H9 (cell line): ENCODE results near the gene SLC52A1. TPM values are rescaled to one million over a fixed set of nuclear protein-coding genes. Genes with fewer than 3 reads are reported as not detected.

Source experiments
- DNase-seq: peaks from one replicate; pipeline ENCODE4 v3.0.0-alpha.2; 2017
- H2AFZ ChIP-seq: one replicate; pipeline ENCODE4 v1.6.1; 2013; ENCODE audit warnings: mild to moderate bottlenecking, low read length, control low read depth, moderate library complexity
- H2AK5ac ChIP-seq: 2 replicates; pipeline ENCODE4 v1.6.1; 2013; ENCODE audit warnings: low read length, control low read depth, mixed read lengths; ENCODE audit not compliant: insufficient read length
- H2BK120ac ChIP-seq: one replicate; pipeline ENCODE4 v1.6.1; 2013; ENCODE audit warnings: low read depth, mild to moderate bottlenecking, low read length, control low read depth, inconsistent platforms; ENCODE audit not compliant: poor library complexity, severe bottlenecking
- H2BK12ac ChIP-seq: 2 replicates; pipeline ENCODE4 v1.6.1; 2013; ENCODE audit warnings: low read length, control low read depth, mixed read lengths, low read depth; ENCODE audit not compliant: insufficient read length
- H2BK15ac ChIP-seq: 2 replicates; pipeline ENCODE4 v1.6.1; 2013; ENCODE audit warnings: low read depth, low read length, control low read depth
- H2BK20ac ChIP-seq: one replicate; pipeline ENCODE4 v1.6.1; 2013; ENCODE audit warnings: low read depth, mild to moderate bottlenecking, low read length, control low read depth, inconsistent platforms; ENCODE audit not compliant: poor library complexity, severe bottlenecking
- H2BK5ac ChIP-seq: 2 replicates; pipeline ENCODE4 v1.6.1; 2013; ENCODE audit warnings: low read length, control low read depth, mixed read lengths; ENCODE audit not compliant: insufficient read length
- H3K14ac ChIP-seq: 2 replicates; pipeline ENCODE4 v1.6.1; 2013; ENCODE audit warnings: low read length, control low read depth; ENCODE audit not compliant: insufficient read depth
- H3K18ac ChIP-seq: 2 replicates; pipeline ENCODE4 v1.6.1; 2013; ENCODE audit warnings: low read depth, mild to moderate bottlenecking, mixed read lengths, low read length, control low read depth; ENCODE audit not compliant: insufficient read length
- H3K23ac ChIP-seq: 2 replicates; pipeline ENCODE4 v1.6.1; 2013; ENCODE audit warnings: low read length, control low read depth, mixed read lengths, low read depth; ENCODE audit not compliant: insufficient read length
- H3K23me2 ChIP-seq: 2 replicates; pipeline ENCODE4 v1.6.1; 2013; ENCODE audit warnings: low read depth, mild to moderate bottlenecking, mixed read lengths, low read length, control low read depth; ENCODE audit not compliant: insufficient read length, poor library complexity, severe bottlenecking
- H3K27ac ChIP-seq: 2 replicates; pipeline ENCODE4 v1.5.1; 2013; ENCODE audit warnings: low read length, control low read depth, mixed read lengths, low read depth; ENCODE audit not compliant: insufficient read length
- H3K27me3 ChIP-seq: 2 replicates; pipeline ENCODE4 v1.6.1; 2013; ENCODE audit warnings: low read length, control low read depth, inconsistent platforms; ENCODE audit not compliant: insufficient read depth
- H3K4ac ChIP-seq: 2 replicates; pipeline ENCODE4 v1.6.1; 2013; ENCODE audit warnings: low read depth, mild to moderate bottlenecking, control low read depth, inconsistent platforms, low read length, moderate library complexity
- H3K4me1 ChIP-seq: 2 replicates; pipeline ENCODE4 v1.6.1; 2013; ENCODE audit warnings: low read length, control low read depth, inconsistent platforms; ENCODE audit not compliant: insufficient read depth
- H3K4me2 ChIP-seq: 2 replicates; pipeline ENCODE4 v1.6.1; 2013; ENCODE audit warnings: low read length, control low read depth, mixed read lengths; ENCODE audit not compliant: insufficient read length, insufficient read depth
- H3K56ac ChIP-seq: 2 replicates; pipeline ENCODE4 v1.6.1; 2013; ENCODE audit warnings: low read depth, mild to moderate bottlenecking, mixed read lengths, low read length, control low read depth; ENCODE audit not compliant: insufficient read length
- H3K79me1 ChIP-seq: 2 replicates; pipeline ENCODE4 v1.6.1; 2013; ENCODE audit warnings: low read depth, mild to moderate bottlenecking, moderate library complexity, low read length, control low read depth, inconsistent platforms; ENCODE audit not compliant: insufficient read depth, poor library complexity, severe bottlenecking
- H3K79me2 ChIP-seq: 2 replicates; pipeline ENCODE4 v1.6.1; 2013; ENCODE audit warnings: low read length, control low read depth, inconsistent platforms; ENCODE audit not compliant: insufficient read depth
- H3K9ac ChIP-seq: 2 replicates; pipeline ENCODE4 v1.6.1; 2013; ENCODE audit warnings: low read length, control low read depth, mixed read lengths; ENCODE audit not compliant: insufficient read length; ENCODE audit errors: extremely low read depth
- H3K9me3 ChIP-seq: one replicate; pipeline ENCODE4 v1.6.1; 2013; ENCODE audit warnings: low read depth, low read length, inconsistent platforms; ENCODE audit not compliant: control insufficient read depth
- H3T11ph ChIP-seq: one replicate; pipeline ENCODE4 v1.6.1; 2013; ENCODE audit warnings: mild to moderate bottlenecking, low read length, control low read depth, inconsistent platforms
- H4K20me1 ChIP-seq: one replicate; pipeline ENCODE4 v1.6.1; 2013; ENCODE audit not compliant: control insufficient read depth, insufficient read length, insufficient read depth
- H4K5ac ChIP-seq: 2 replicates; pipeline ENCODE4 v1.6.1; 2013; ENCODE audit warnings: low read depth, mild to moderate bottlenecking, mixed read lengths, low read length, control low read depth; ENCODE audit not compliant: insufficient read length
- H4K8ac ChIP-seq: replicated peaks from 2 replicates; pipeline ENCODE4 v1.6.1; 2013; ENCODE audit warnings: low read length, control low read depth, mixed read lengths, low read depth; ENCODE audit not compliant: insufficient read length
- H4K91ac ChIP-seq: 2 replicates; pipeline ENCODE4 v1.6.1; 2013; ENCODE audit warnings: low read depth, mild to moderate bottlenecking, moderate library complexity, mixed read lengths, low read length, control low read depth; ENCODE audit not compliant: insufficient read length
- H3K27ac Mint-ChIP-seq, 3 experiments: 2 replicates in 2 of 3; 3 replicates in 1 of 3; pipeline ENCODE4 v1.8.0; 2020 to 2021; ENCODE audit warnings: mixed read lengths in 3 of 3, mild to moderate bottlenecking in 1 of 3, moderate library complexity in 1 of 3
- H3K27me3 Mint-ChIP-seq: 2 replicates; pipeline ENCODE4 v1.8.0; 2021; ENCODE audit warnings: low read depth, mild to moderate bottlenecking, moderate library complexity, mixed read lengths
- H3K36me3 Mint-ChIP-seq, 3 experiments: 2 replicates in 2 of 3; 3 replicates in 1 of 3; pipeline ENCODE4 v1.8.0; 2020 to 2021; ENCODE audit warnings: low read depth in 3 of 3, mixed read lengths in 3 of 3; ENCODE audit not compliant: insufficient read depth in 1 of 3
- H3K4me1 Mint-ChIP-seq, 2 experiments: 2 replicates each; pipeline ENCODE4 v1.8.0; 2020; ENCODE audit warnings: mixed read lengths in 2 of 2
- H3K4me3 Mint-ChIP-seq, 2 experiments: 2 replicates in 1 of 2; 3 replicates in 1 of 2; pipeline ENCODE4 v1.8.0; 2020 to 2021; ENCODE audit warnings: mild to moderate bottlenecking in 2 of 2, mixed read lengths in 2 of 2, moderate library complexity in 1 of 2
- H3K9me3 Mint-ChIP-seq, 2 experiments: 2 replicates in 1 of 2; 3 replicates in 1 of 2; pipeline ENCODE4 v1.8.0; 2020; ENCODE audit warnings: mild to moderate bottlenecking in 2 of 2, mixed read lengths in 2 of 2, moderate library complexity in 1 of 2
- WGBS: extraction: QIAGEN DNeasy Blood & Tissue Kit; methylation state at CpG from one replicate; pipeline ENCODE4 v1.1.7; 2013; ENCODE audit warnings: missing lambda C conversion rate, low lambda C conversion rate, mixed read lengths; ENCODE audit not compliant: insufficient read length; ENCODE audit errors: extremely low coverage; 5-methylcytosine and 5-hydroxymethylcytosine counted together
- total RNA-seq: library from RNA; stranded (reverse); gene quantifications from 2 replicates; pipeline ENCODE4 v1.2.1, GENCODE V29; 2021
- TF ChIP-seq, protein P1 (sequence below): fragments of 200-600 bp; sonication (generic); conservative IDR thresholded peaks from 3 replicates; pipeline ENCODE4 v1.8.0; 2021; ENCODE audit warnings: antibody characterized with exemption, mild to moderate bottlenecking

SLC52A1 gene
- total RNA-seq, 1 experiment from 2014 or later: 0.17 TPM

DNA sequence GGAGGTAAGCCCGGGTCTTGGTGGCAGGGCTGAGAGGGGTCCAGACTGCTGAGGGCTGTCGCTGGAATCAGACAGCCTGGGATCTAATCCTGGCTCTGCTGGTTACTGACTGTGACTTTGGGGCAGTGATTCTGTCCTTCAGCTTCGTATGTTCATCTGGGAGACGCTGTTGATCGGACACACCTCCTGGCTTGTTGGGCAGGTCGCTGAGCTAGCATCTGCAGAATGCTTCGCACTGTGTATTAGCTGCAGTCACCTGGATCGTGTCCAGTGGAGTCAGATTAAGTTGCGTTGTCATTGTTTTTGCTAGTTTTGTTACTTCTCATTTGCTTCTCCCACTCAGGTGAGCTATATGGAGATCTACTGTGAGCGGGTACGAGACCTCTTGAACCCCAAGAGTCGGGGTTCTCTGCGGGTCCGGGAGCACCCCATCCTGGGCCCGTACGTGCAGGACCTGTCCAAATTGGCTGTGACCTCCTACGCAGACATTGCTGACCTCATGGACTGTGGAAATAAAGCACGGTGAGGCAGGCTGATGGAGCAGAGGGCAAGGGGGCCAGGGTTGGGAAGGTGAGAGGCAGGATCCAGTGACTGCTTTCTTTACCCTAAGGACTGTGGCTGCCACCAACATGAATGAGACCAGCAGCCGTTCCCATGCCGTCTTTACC is 33.0 kb downstream of the SLC52A1 start:
- no peak overlapping the region for H3K4ac ChIP-seq
- H3K4me1 ChIP-seq: peaks cover 2% of the 10 kb centered on the region
- peaks cover 48 to 66% (median 61%) of the 10 kb centered on the region in 3 experiments for H3K36me3 Mint-ChIP-seq
- no peak overlapping the region for H3K4me2 ChIP-seq
- peaks cover 4% of the 10 kb centered on the region; the same call in 1 of the 2 replicates for H3K79me2 ChIP-seq
- no peak overlapping the region for H2BK120ac ChIP-seq
- H4K20me1 ChIP-seq: no peaks in the 10 kb centered on the region
- H4K91ac ChIP-seq: no peak overlapping the region
- peaks cover 7% of the 10 kb centered on the region for H3K23me2 ChIP-seq
- H3K9me3 Mint-ChIP-seq: no peaks in the 10 kb centered on the region
- no peak overlapping the region for H3K27ac ChIP-seq
- H3K23ac ChIP-seq: no peak overlapping the region
- no peak overlapping the region for H3K27ac Mint-ChIP-seq
- no peak overlapping the region for H3T11ph ChIP-seq
- WGBS: no CpG with 5 or more reads among the region's 20 CpGs
- H3K79me1 ChIP-seq: peaks cover 8% of the 10 kb centered on the region
- peaks cover 9 to 16% of the 10 kb centered on the region in 2 experiments for H3K4me1 Mint-ChIP-seq
- H2BK5ac ChIP-seq: no peak overlapping the region
- H3K27me3 ChIP-seq: no peaks in the 10 kb centered on the region
- no peak overlapping the region for H4K8ac ChIP-seq
- no peak overlapping the region for H3K9ac ChIP-seq
- TF ChIP-seq, protein P1, sequence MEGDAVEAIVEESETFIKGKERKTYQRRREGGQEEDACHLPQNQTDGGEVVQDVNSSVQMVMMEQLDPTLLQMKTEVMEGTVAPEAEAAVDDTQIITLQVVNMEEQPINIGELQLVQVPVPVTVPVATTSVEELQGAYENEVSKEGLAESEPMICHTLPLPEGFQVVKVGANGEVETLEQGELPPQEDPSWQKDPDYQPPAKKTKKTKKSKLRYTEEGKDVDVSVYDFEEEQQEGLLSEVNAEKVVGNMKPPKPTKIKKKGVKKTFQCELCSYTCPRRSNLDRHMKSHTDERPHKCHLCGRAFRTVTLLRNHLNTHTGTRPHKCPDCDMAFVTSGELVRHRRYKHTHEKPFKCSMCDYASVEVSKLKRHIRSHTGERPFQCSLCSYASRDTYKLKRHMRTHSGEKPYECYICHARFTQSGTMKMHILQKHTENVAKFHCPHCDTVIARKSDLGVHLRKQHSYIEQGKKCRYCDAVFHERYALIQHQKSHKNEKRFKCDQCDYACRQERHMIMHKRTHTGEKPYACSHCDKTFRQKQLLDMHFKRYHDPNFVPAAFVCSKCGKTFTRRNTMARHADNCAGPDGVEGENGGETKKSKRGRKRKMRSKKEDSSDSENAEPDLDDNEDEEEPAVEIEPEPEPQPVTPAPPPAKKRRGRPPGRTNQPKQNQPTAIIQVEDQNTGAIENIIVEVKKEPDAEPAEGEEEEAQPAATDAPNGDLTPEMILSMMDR: no peak
- H2BK12ac ChIP-seq: no peak overlapping the region
- H3K18ac ChIP-seq: no peak overlapping the region
- no peaks in the 10 kb centered on the region for H3K9me3 ChIP-seq
- H4K5ac ChIP-seq: no peak overlapping the region
- no peak overlapping the region for H3K14ac ChIP-seq
- no peak overlapping the region for H2AK5ac ChIP-seq
- H3K4me3 Mint-ChIP-seq: no peak overlapping the region; a peak in 1 of 5 replicates
- H3K27me3 Mint-ChIP-seq: no peaks in the 10 kb centered on the region
- no peak overlapping the region for H3K56ac ChIP-seq
- no peak overlapping the region for H2BK15ac ChIP-seq
- DNase-seq: no peak
- H2BK20ac ChIP-seq: no peak overlapping the region
- no peak overlapping the region for H2AFZ ChIP-seq
